ENCODE results near the gene SPPL3.

- TF ChIP-seq, protein P1, sequence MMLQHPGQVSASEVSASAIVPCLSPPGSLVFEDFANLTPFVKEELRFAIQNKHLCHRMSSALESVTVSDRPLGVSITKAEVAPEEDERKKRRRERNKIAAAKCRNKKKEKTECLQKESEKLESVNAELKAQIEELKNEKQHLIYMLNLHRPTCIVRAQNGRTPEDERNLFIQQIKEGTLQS (IDR thresholded peaks at IDR 0.05), result no peak
- TF ChIP-seq CTCF (IDR thresholded peaks at IDR 0.05 in 2 of 3, conservative IDR thresholded peaks at IDR 0.05 in 1 of 3; ENCODE audit: borderline replicate concordance in 1 of 3, insufficient read depth in 1 of 3, low read depth in 2 of 3, low read length in 2 of 3) (no peak), EZH2 (IDR thresholded peaks at IDR 0.05) (no peak)
- TF ChIP-seq, protein P2, sequence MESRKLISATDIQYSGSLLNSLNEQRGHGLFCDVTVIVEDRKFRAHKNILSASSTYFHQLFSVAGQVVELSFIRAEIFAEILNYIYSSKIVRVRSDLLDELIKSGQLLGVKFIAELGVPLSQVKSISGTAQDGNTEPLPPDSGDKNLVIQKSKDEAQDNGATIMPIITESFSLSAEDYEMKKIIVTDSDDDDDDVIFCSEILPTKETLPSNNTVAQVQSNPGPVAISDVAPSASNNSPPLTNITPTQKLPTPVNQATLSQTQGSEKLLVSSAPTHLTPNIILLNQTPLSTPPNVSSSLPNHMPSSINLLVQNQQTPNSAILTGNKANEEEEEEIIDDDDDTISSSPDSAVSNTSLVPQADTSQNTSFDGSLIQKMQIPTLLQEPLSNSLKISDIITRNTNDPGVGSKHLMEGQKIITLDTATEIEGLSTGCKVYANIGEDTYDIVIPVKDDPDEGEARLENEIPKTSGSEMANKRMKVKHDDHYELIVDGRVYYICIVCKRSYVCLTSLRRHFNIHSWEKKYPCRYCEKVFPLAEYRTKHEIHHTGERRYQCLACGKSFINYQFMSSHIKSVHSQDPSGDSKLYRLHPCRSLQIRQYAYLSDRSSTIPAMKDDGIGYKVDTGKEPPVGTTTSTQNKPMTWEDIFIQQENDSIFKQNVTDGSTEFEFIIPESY (IDR thresholded peaks at IDR 0.05; ENCODE audit: extremely low read depth, insufficient replicate concordance, low read length), result no peak
These were observed 186.1 kb downstream of the SPPL3 start for GRCh38 chr12:120718055-120718454.

Data from HCT116 (cell line).